SK-N-SH (cell line): ENCODE data around the gene KRTAP20-4. TPM values are rescaled to one million over a fixed set of nuclear protein-coding genes. Genes with fewer than 3 reads are reported as not detected.

Source experiments
- CTCF ChIA-PET: fragments of 300-600, 350-600 bp; formaldehyde crosslinking; extraction: SDS; loops from one replicate; lab custom pipeline; 2021; lab: Yijun Ruan, JAX
- POLR2A ChIA-PET: fragments of 350-600 bp; sonication (Branson Sonifier 250); formaldehyde crosslinking; extraction: SDS; loops from one replicate; lab custom pipeline; 2020; ENCODE audit warnings: antibody characterized with exemption, inconsistent platforms; lab: Yijun Ruan, JAX
- DNase-seq: peaks from one replicate; pipeline ENCODE4 v3.0.0; 2012
- H2AFZ ChIP-seq: fragments of 200-600 bp; sonication (generic); 2 replicates; pipeline ENCODE4 v1.8.1; 2016; ENCODE audit warnings: antibody characterized with exemption, mild to moderate bottlenecking, low read depth
- H3F3A ChIP-seq: fragments of 200-600 bp; sonication (generic); replicated peaks from 2 replicates; pipeline ENCODE3; 2016; ENCODE audit warnings: antibody characterized with exemption, mild to moderate bottlenecking; ENCODE audit not compliant: insufficient read depth
- H3K27ac ChIP-seq, 2 experiments: fragments of 200-500 bp in 1 of 2; fragments of 200-600 bp in 1 of 2; sonication (Bioruptor generic) in 1 of 2; sonication (generic), shearing (Covaris generic) in 1 of 2; 2 replicates each; pipeline versions ENCODE4 v1.5.1 to v1.6.1; 2014 to 2016; ENCODE audit warnings: low read depth in 2 of 2, inconsistent platforms in 1 of 2, low read length in 1 of 2, mild to moderate bottlenecking in 1 of 2, mixed read lengths in 1 of 2
- H3K27me3 ChIP-seq: fragments of 200-600 bp; sonication (generic), shearing (Covaris generic); 2 replicates; pipeline ENCODE4 v1.6.1; 2016; ENCODE audit warnings: mixed run types; ENCODE audit not compliant: insufficient read depth
- H3K36me3 ChIP-seq, 2 experiments: fragments of 200-500 bp in 1 of 2; fragments of 200-600 bp in 1 of 2; sonication (Bioruptor generic) in 1 of 2; sonication (generic) in 1 of 2; replicated peaks in 1 of 2; 2 replicates each; pipeline versions ENCODE3 to v1.5.1; 2014 to 2016; ENCODE audit warnings: low read length in 1 of 2, mild to moderate bottlenecking in 1 of 2; ENCODE audit not compliant: insufficient read depth in 2 of 2, control insufficient read depth in 1 of 2
- H3K4me1 ChIP-seq, 2 experiments: fragments of 200-500 bp in 1 of 2; fragments of 200-600 bp in 1 of 2; sonication (Bioruptor generic) in 1 of 2; sonication (generic), shearing (Covaris generic) in 1 of 2; 2 replicates each; pipeline versions ENCODE4 v1.5.1 to v1.6.1; 2014 to 2016; ENCODE audit warnings: low read depth in 1 of 2, low read length in 1 of 2, mixed run types in 1 of 2; ENCODE audit not compliant: insufficient read depth in 2 of 2, control insufficient read depth in 1 of 2
- H3K4me2 ChIP-seq: fragments of 200-600 bp; sonication (generic), shearing (Covaris generic); 2 replicates; pipeline ENCODE4 v1.6.1; 2017; ENCODE audit warnings: mixed run types
- H3K4me3 ChIP-seq, 2 experiments: fragments of 200-500 bp in 1 of 2; fragments of 200-600 bp in 1 of 2; sonication (Bioruptor generic) in 1 of 2; sonication (generic), shearing (Covaris generic) in 1 of 2; 2 replicates each; pipeline versions ENCODE4 v1.5.1 to v1.8.1; 2014 to 2016; ENCODE audit warnings: low read depth in 2 of 2, inconsistent platforms in 1 of 2, low read length in 1 of 2, mild to moderate bottlenecking in 1 of 2, mixed read lengths in 1 of 2, moderate library complexity in 1 of 2
- H3K79me2 ChIP-seq: fragments of 200-600 bp; sonication (generic); 2 replicates; pipeline ENCODE4 v1.8.1; 2017; ENCODE audit warnings: mild to moderate bottlenecking; ENCODE audit not compliant: insufficient read depth
- H3K9ac ChIP-seq: fragments of 200-600 bp; sonication (generic); 2 replicates; pipeline ENCODE4 v1.6.1; 2017; ENCODE audit warnings: mixed run types
- H3K9me2 ChIP-seq: fragments of 200-600 bp; sonication (generic); 2 replicates; pipeline ENCODE4 v1.6.1; 2017; ENCODE audit warnings: mixed run types
- H3K9me3 ChIP-seq: fragments of 200-600 bp; sonication (generic); 2 replicates; pipeline ENCODE4 v1.6.1; 2017; ENCODE audit warnings: mixed run types, mild to moderate bottlenecking, moderate library complexity
- H4K20me1 ChIP-seq: fragments of 200-600 bp; sonication (generic); 2 replicates; pipeline ENCODE4 v1.6.1; 2017; ENCODE audit warnings: mild to moderate bottlenecking, mixed run types; ENCODE audit not compliant: insufficient read depth
- CHD2 ChIP-seq: fragments of 150-350 bp; IDR thresholded peaks from 2 replicates; pipeline ENCODE4 v1.6.1; 2018; ENCODE audit warnings: low read length; ENCODE audit not compliant: partially characterized antibody
- CTCF ChIP-seq: fragments of 200-600 bp; sonication (generic); IDR thresholded peaks from 2 replicates; pipeline ENCODE4 v1.6.1; 2017; ENCODE audit warnings: antibody characterized with exemption, mild to moderate bottlenecking, moderate library complexity
- ELF1 ChIP-seq: IDR thresholded peaks from 2 replicates; pipeline ENCODE4 v1.4.0; 2012
- EZH2phosphoT487 ChIP-seq: fragments of 200-600 bp; sonication (generic); IDR thresholded peaks from 2 replicates; pipeline ENCODE4 v1.6.1; 2017; ENCODE audit warnings: low read depth, mixed run types, mild to moderate bottlenecking, antibody characterized with exemption, moderate library complexity, borderline replicate concordance
- FOXJ3 ChIP-seq: sonication (generic); formaldehyde crosslinking; IDR thresholded peaks from 2 replicates; pipeline ENCODE4 v1.5.1; 2020; ENCODE audit warnings: mild to moderate bottlenecking, missing genetic modification reagents
- RAD21 ChIP-seq: IDR thresholded peaks from 2 replicates; pipeline ENCODE4 v1.6.1; 2012; ENCODE audit warnings: mild to moderate bottlenecking, low read length
- RCOR1 ChIP-seq: fragments of 150-350 bp; IDR thresholded peaks from 2 replicates; pipeline ENCODE4 v1.6.1; 2017; ENCODE audit warnings: antibody characterized with exemption, low read length
- RFX5 ChIP-seq: IDR thresholded peaks from 2 replicates; pipeline ENCODE4 v1.6.1; 2012; ENCODE audit warnings: mild to moderate bottlenecking, improper control_type of control experiment, low read length
- RXRA ChIP-seq: IDR thresholded peaks from 2 replicates; pipeline ENCODE4 v1.4.0; 2012; ENCODE audit warnings: low read depth, mild to moderate bottlenecking, borderline replicate concordance
- SIN3A ChIP-seq: IDR thresholded peaks from 2 replicates; pipeline ENCODE4 v1.6.1; 2012; ENCODE audit warnings: low read depth, mild to moderate bottlenecking, low read length, moderate library complexity, borderline replicate concordance
- SMC3 ChIP-seq: IDR thresholded peaks from 2 replicates; pipeline ENCODE4 v1.6.1; 2012; ENCODE audit warnings: low read depth, low read length, improper control_type of control experiment
- TAF1 ChIP-seq: IDR thresholded peaks from 2 replicates; pipeline ENCODE4 v1.6.1; 2012; ENCODE audit warnings: low read depth, mild to moderate bottlenecking, low read length, moderate library complexity, borderline replicate concordance
- TCF12 ChIP-seq: IDR thresholded peaks from 2 replicates; pipeline ENCODE4 v1.4.0; 2012
- TEAD4 ChIP-seq: IDR thresholded peaks from 2 replicates; pipeline ENCODE4 v1.4.0; 2012; ENCODE audit warnings: mild to moderate bottlenecking, borderline replicate concordance; ENCODE audit not compliant: insufficient read depth
- USF1 ChIP-seq: IDR thresholded peaks from 2 replicates; pipeline ENCODE4 v1.4.0; 2012; ENCODE audit warnings: low read depth, borderline replicate concordance
- WGBS: methylation state at CpG from one replicate; pipeline ENCODE4 v1.1.6; 2017; ENCODE audit warnings: low lambda C conversion rate; 5-methylcytosine and 5-hydroxymethylcytosine counted together
- polyA plus RNA-seq, 3 experiments: library from polyadenylated mRNA; depleted of rRNA; stranded (reverse); fragments of >200 nt; gene quantifications; 2 replicates each; pipeline ENCODE4 v1.2.3, GENCODE V29; 2012
- small RNA-seq, 7 experiments: library from RNA; depleted of rRNA; stranded (forward); fragments of <200 nt; gene quantifications; one replicate each; pipeline ENCODE3, GENCODE V24; 2012
- TF ChIP-seq, protein P1 (sequence below): fragments of 150-350 bp; IDR thresholded peaks from 2 replicates; pipeline ENCODE4 v1.6.1; 2017; ENCODE audit warnings: antibody characterized with exemption, low read length, low read depth, borderline replicate concordance

Gene KRTAP20-4
- polyA plus RNA-seq, 1 of the 3 experiments (the other 2 are of a cell fraction): not detected

- Histone ChIP-seq H3K9me2 (no peaks in the 10 kb centered on the region), H3K4me2 (no peak overlapping the region)
- TF ChIP-seq CTCF (no peak), CHD2 (no peak), RXRA (no peak), SMC3 (no peak), RFX5 (no peak), TEAD4 (no peak), TCF12 (no peak), TAF1 (no peak), ELF1 (no peak), EZH2phosphoT487 (no peak)
- TF ChIP-seq, protein P1, sequence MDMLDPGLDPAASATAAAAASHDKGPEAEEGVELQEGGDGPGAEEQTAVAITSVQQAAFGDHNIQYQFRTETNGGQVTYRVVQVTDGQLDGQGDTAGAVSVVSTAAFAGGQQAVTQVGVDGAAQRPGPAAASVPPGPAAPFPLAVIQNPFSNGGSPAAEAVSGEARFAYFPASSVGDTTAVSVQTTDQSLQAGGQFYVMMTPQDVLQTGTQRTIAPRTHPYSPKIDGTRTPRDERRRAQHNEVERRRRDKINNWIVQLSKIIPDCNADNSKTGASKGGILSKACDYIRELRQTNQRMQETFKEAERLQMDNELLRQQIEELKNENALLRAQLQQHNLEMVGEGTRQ: no peak
These were observed 32.5 kb downstream of the KRTAP20-4 start for GRCh38 chr21:30652891-30653290.

DNA sequence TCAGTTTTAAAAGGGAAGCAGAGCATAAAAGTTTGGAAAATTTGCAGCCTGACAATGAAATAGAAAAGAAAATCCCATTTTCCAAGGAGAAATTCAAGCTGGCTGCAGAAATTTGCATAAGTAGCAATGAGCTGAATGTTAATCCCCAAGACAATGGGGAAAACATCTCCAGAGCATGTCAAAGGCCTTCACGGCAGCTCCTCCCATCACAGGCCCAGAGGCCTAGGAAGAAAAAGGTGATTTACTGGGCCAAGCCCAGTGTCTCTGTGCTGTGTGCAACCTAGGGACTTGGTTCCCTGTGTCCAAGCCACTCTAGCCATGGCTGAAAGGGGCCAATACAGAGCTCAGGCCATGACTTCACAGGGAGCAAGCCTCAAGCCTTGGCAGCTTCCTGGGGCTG, 48.3 kb downstream of the KRTAP20-4 start:
- no peaks in the 10 kb centered on the region for H3K9me3 ChIP-seq
- H3K79me2 ChIP-seq: no peaks in the 10 kb centered on the region
- no peak overlapping the region for H2AFZ ChIP-seq
- 0% methylated on average over 1 of the region's 1 CpG for WGBS
- no peak for TF ChIP-seq RCOR1
- TF ChIP-seq TEAD4: no peak
- no peak for TF ChIP-seq SMC3
- TF ChIP-seq TAF1: no peak
- no peak for TF ChIP-seq USF1
- TF ChIP-seq RAD21: no peak
- no peak for TF ChIP-seq TCF12
- TF ChIP-seq CHD2: no peak
- TF ChIP-seq ELF1: no peak
- no peak for TF ChIP-seq SIN3A
- TF ChIP-seq FOXJ3: no peak
- no peak overlapping the region for H3K27ac ChIP-seq
- H4K20me1 ChIP-seq: no peaks in the 10 kb centered on the region
- no peaks in the 10 kb centered on the region; the same call in 1 of the 2 replicates for H3K9me2 ChIP-seq
- no peaks in the 10 kb centered on the region for H3K36me3 ChIP-seq
- H3K4me3 ChIP-seq: no peak overlapping the region
- CTCF ChIA-PET: no interaction called here
- POLR2A ChIA-PET: no interaction called here
- DNase-seq: no peak
- H3K27me3 ChIP-seq: no peaks in the 10 kb centered on the region; the same call in 1 of the 2 replicates
- no peaks in the 10 kb centered on the region for H3K4me1 ChIP-seq
- H3K4me2 ChIP-seq: no peak overlapping the region
- H3F3A ChIP-seq: no peaks in the 10 kb centered on the region
- H3K9ac ChIP-seq: no peak overlapping the region

More at GRCh38 chr21:30652891-30653290, 32.5 kb downstream of the KRTAP20-4 start:
- DNase-seq: no peak
- POLR2A ChIA-PET: no interaction called here
- Histone ChIP-seq H3K27me3 (no peaks in the 10 kb centered on the region; the same call in 1 of the 2 replicates), H3K4me1 (no peaks in the 10 kb centered on the region), H3K9me3 (no peaks in the 10 kb centered on the region), H3K4me3 (no peak overlapping the region), H3K9ac (no peak overlapping the region), H3K27ac (no peak overlapping the region), H4K20me1 (no peaks in the 10 kb centered on the region), H3K36me3 (no peaks in the 10 kb centered on the region), H2AFZ (no peak overlapping the region), H3K79me2 (no peaks in the 10 kb centered on the region), H3F3A (no peaks in the 10 kb centered on the region)
- CTCF ChIA-PET: no interaction called here

Small RNAs within 50 kb of the gene (small RNA-seq; reads per million reads assigned to genes)
- gene KRTAP20-1 (0 reads per million in 7 experiments), gene KRTAP20-3 (0 reads per million in 7 experiments), gene KRTAP20-4 (0 reads per million in 7 experiments), gene KRTAP22-1 (0 reads per million in 7 experiments), gene KRTAP22-2 (0 reads per million in 7 experiments)

Other genes starting within 250 kb of the KRTAP20-4 start
- gene KRTAP13-2, start 248.4 kb upstream of the KRTAP20-4 start, polyA plus RNA-seq (2012; rRNA removed): not detected in 2 replicates
- not detected in 2 replicates for gene KRTAP13-1, start 224.6 kb upstream of the KRTAP20-4 start, polyA plus RNA-seq (2012; rRNA removed)
- not detected in 2 replicates for gene KRTAP13-3, start 194.7 kb upstream of the KRTAP20-4 start, polyA plus RNA-seq (2012; rRNA removed)
- not detected in 2 replicates for gene KRTAP13-4, start 190.4 kb upstream of the KRTAP20-4 start, polyA plus RNA-seq (2012; rRNA removed)
- gene KRTAP15-1, start 180.4 kb upstream of the KRTAP20-4 start, polyA plus RNA-seq (2012; rRNA removed): not detected in 2 replicates
- gene KRTAP19-1, start 140.3 kb upstream of the KRTAP20-4 start, polyA plus RNA-seq (2012; rRNA removed): not detected in 2 replicates
- not detected in 2 replicates for gene KRTAP19-2, start 133.2 kb upstream of the KRTAP20-4 start, polyA plus RNA-seq (2012; rRNA removed)
- gene KRTAP19-3, start 128.6 kb upstream of the KRTAP20-4 start, polyA plus RNA-seq (2012; rRNA removed): not detected in 2 replicates
- gene KRTAP19-4, start 123.5 kb upstream of the KRTAP20-4 start, polyA plus RNA-seq (2012; rRNA removed): not detected in 2 replicates
- not detected in 2 replicates for gene KRTAP19-5, start 118.5 kb upstream of the KRTAP20-4 start, polyA plus RNA-seq (2012; rRNA removed)
- not detected in 2 replicates for gene KRTAP19-6, start 78.8 kb upstream of the KRTAP20-4 start, polyA plus RNA-seq (2012; rRNA removed)
- not detected in 2 replicates for gene KRTAP19-7, start 59.3 kb upstream of the KRTAP20-4 start, polyA plus RNA-seq (2012; rRNA removed)
- gene KRTAP22-2, start 30.2 kb upstream of the KRTAP20-4 start, polyA plus RNA-seq (2012; rRNA removed): not detected in 2 replicates
- not detected in 2 replicates for gene KRTAP6-3, start 28.2 kb upstream of the KRTAP20-4 start, polyA plus RNA-seq (2012; rRNA removed)
- not detected in 2 replicates for gene KRTAP6-2, start 21.7 kb upstream of the KRTAP20-4 start, polyA plus RNA-seq (2012; rRNA removed)
- not detected in 2 replicates for gene KRTAP22-1, start 19.5 kb upstream of the KRTAP20-4 start, polyA plus RNA-seq (2012; rRNA removed)
- not detected in 2 replicates for gene KRTAP6-1, start 6.7 kb upstream of the KRTAP20-4 start, polyA plus RNA-seq (2012; rRNA removed)
- gene KRTAP20-1, start 4.2 kb upstream of the KRTAP20-4 start, polyA plus RNA-seq (2012; rRNA removed): not detected in 2 replicates
- not detected in 2 replicates for gene KRTAP20-2, start 14.6 kb downstream of the KRTAP20-4 start, polyA plus RNA-seq (2012; rRNA removed)
- gene KRTAP20-3, start 22.2 kb downstream of the KRTAP20-4 start, polyA plus RNA-seq (2012; rRNA removed): not detected in 2 replicates
- gene KRTAP21-3, start 98.2 kb downstream of the KRTAP20-4 start, polyA plus RNA-seq (2012; rRNA removed): not detected in 2 replicates
- gene KRTAP21-2, start 126.6 kb downstream of the KRTAP20-4 start, polyA plus RNA-seq (2012; rRNA removed): not detected in 2 replicates
- gene KRTAP21-1, start 134.8 kb downstream of the KRTAP20-4 start, polyA plus RNA-seq (2012; rRNA removed): not detected in 2 replicates
- not detected in 2 replicates for gene KRTAP8-1, start 192.6 kb downstream of the KRTAP20-4 start, polyA plus RNA-seq (2012; rRNA removed)
- gene KRTAP7-1, start 209.1 kb downstream of the KRTAP20-4 start, polyA plus RNA-seq (2012; rRNA removed): not detected in 2 replicates